ENCODE measurements around the gene CHST15.

GRCh38 chr10:124013916-124014315, 79.5 kb downstream of the CHST15 start:
- TF ChIP-seq CTCF (conservative IDR thresholded peaks at IDR 0.05; ENCODE audit: low read length) (no peak), EZH2phosphoT487 (IDR thresholded peaks at IDR 0.05; ENCODE audit: borderline replicate concordance) (no peak)

Measured in Loucy (cell line).